Measurements from ENCODE around the gene KCNJ6. TPM values are rescaled to one million over a fixed set of nuclear protein-coding genes. Genes with fewer than 3 reads are reported as not detected.

The KCNJ6 gene
- total RNA-seq, 1 experiment from 2014 or later = not detected

DNA sequence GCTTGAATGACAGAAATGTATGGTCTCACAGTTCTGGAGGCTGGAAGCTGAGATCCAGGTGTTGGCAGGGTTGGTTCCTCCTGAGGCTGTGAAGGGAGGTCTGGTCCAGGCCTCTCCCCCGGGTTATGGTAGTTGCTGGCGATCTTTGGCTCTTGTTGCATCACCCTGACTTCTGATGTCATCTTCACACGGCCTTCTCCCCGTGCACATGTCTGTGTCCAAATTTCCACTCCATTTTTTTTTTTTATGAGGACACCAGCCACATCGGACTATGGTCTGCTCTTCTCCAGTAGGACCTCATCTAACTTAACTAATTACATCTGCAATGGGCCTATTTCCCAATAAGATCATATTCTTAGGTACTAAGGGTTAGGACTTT is 232.2 kb downstream of the KCNJ6 start:
- Histone ChIP-seq H3K4me3 (ENCODE audit: low read depth, low read length) (no peak overlapping the region), H3K9me3 (no peaks in the 10 kb centered on the region), H3K36me3 (ENCODE audit: control insufficient read depth, insufficient read depth, low read length) (no peaks in the 10 kb centered on the region), H3K4me1 (no peaks in the 10 kb centered on the region), H3K27me3 (replicated peaks; ENCODE audit: control insufficient read depth, insufficient read depth, low read length) (no peaks in the 10 kb centered on the region)
- Mint-ChIP-seq H3K36me3 (ENCODE audit: insufficient read depth, unreplicated experiment) (no peaks in the 10 kb centered on the region), H3K9me3 (ENCODE audit: unreplicated experiment) (no peaks in the 10 kb centered on the region), H3K27ac (ENCODE audit: unreplicated experiment) (no peak overlapping the region), H3K27me3 (ENCODE audit: insufficient read depth, unreplicated experiment) (no peaks in the 10 kb centered on the region), H3K4me1 (ENCODE audit: low read depth, unreplicated experiment) (peaks cover 7% of the 10 kb centered on the region), H3K4me3 (ENCODE audit: unreplicated experiment) (no peak overlapping the region)
- intact Hi-C loops (cut with micrococcal nuclease; ENCODE audit: unreplicated experiment) = no loop called here
- no TSS peak for BruUV-seq (replicated peaks)
- TF ChIP-seq, protein P1, sequence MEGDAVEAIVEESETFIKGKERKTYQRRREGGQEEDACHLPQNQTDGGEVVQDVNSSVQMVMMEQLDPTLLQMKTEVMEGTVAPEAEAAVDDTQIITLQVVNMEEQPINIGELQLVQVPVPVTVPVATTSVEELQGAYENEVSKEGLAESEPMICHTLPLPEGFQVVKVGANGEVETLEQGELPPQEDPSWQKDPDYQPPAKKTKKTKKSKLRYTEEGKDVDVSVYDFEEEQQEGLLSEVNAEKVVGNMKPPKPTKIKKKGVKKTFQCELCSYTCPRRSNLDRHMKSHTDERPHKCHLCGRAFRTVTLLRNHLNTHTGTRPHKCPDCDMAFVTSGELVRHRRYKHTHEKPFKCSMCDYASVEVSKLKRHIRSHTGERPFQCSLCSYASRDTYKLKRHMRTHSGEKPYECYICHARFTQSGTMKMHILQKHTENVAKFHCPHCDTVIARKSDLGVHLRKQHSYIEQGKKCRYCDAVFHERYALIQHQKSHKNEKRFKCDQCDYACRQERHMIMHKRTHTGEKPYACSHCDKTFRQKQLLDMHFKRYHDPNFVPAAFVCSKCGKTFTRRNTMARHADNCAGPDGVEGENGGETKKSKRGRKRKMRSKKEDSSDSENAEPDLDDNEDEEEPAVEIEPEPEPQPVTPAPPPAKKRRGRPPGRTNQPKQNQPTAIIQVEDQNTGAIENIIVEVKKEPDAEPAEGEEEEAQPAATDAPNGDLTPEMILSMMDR (IDR thresholded peaks at IDR 0.05; ENCODE audit: insufficient read depth in 1 of 2, low read depth in 1 of 2, low read length in 1 of 2, severe bottlenecking in 1 of 2, unreplicated experiment in 1 of 2) = no peak
- ChIA-PET CTCF (no interaction called here), POLR2A (no interaction called here)
- DNase-seq = no peak

DNA sequence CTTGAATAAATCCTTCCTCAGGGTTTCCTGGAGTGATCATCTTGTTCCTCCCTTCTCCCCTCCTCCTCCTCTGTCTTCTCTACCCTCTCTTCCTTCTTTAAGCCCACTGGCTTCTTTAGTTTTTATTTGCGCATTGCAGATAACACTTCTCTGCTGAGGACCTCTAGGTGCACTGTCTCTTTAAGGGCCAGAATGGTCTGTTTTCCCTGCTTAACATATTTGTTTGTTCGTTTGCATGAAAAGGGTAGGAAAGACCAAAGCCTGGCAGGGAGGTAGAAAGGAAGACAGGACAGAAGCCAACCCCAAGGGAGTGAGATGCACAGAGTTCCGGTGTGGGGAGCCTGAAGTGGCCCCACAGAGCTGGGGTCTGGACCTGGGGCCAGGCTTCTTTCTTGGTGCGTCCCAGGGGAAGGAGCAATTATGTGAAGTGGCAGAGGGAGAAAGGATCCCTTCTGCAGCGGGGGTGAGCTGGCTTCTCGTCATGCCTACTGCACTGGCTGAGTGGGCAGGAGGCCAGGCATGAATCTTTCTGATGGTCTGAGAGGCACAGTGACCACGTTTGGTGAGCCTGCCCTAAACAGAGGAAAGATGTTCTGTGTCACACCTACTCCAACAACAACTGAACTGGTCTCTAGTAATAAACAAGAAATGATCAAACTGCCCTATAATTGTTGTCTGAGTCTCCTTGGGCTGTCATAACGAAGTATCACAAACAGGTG is 232.7 kb downstream of the KCNJ6 start:
- no peaks in the 10 kb centered on the region for H3K4me1 ChIP-seq
- H3K9me3 Mint-ChIP-seq (ENCODE audit: unreplicated experiment) = no peaks in the 10 kb centered on the region
- BruUV-seq (replicated peaks) = no TSS peak
- DNase-seq = no peak
- no peaks in the 10 kb centered on the region for H3K36me3 ChIP-seq (ENCODE audit: control insufficient read depth, insufficient read depth, low read length)
- H3K27me3 Mint-ChIP-seq (ENCODE audit: insufficient read depth, unreplicated experiment) = no peaks in the 10 kb centered on the region
- H3K4me1 Mint-ChIP-seq (ENCODE audit: low read depth, unreplicated experiment) = peaks cover 7% of the 10 kb centered on the region
- no peaks in the 10 kb centered on the region for H3K36me3 Mint-ChIP-seq (ENCODE audit: insufficient read depth, unreplicated experiment)
- no peak overlapping the region for H3K4me3 Mint-ChIP-seq (ENCODE audit: unreplicated experiment)
- intact Hi-C loops (cut with micrococcal nuclease; ENCODE audit: unreplicated experiment) = no loop called here
- CTCF ChIA-PET = no interaction called here
- POLR2A ChIA-PET = no interaction called here
- H3K9me3 ChIP-seq = no peaks in the 10 kb centered on the region
- no peak overlapping the region for H3K27ac Mint-ChIP-seq (ENCODE audit: unreplicated experiment)
- TF ChIP-seq, protein P1 (IDR thresholded peaks at IDR 0.05; ENCODE audit: insufficient read depth in 1 of 2, low read depth in 1 of 2, low read length in 1 of 2, severe bottlenecking in 1 of 2, unreplicated experiment in 1 of 2) = no peak
- no peak overlapping the region for H3K4me3 ChIP-seq (ENCODE audit: low read depth, low read length)
- H3K27me3 ChIP-seq (replicated peaks; ENCODE audit: control insufficient read depth, insufficient read depth, low read length) = no peaks in the 10 kb centered on the region

DNA sequence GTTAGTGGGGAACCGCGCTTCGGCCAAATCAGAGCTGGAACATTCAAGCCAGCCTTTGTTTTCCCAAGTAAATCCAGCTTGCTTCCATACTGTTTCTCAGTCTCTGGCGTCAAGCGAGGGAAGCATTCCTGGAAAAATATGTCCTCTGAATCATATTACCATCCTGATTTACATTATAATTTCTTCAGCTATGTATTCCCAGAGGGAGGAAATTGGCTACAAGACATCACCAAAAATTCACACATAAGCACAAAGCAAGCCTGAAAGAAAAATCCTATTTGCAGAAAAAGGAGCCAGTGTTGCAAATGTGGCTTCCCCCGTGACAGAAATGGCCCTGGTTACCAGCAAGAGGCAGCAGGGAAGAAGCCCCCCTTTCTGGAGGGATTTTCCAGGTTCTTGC is 233.3 kb downstream of the KCNJ6 start:
- no peak overlapping the region for H3K4me3 Mint-ChIP-seq (ENCODE audit: unreplicated experiment)
- no peak for DNase-seq
- H3K4me3 ChIP-seq (ENCODE audit: low read depth, low read length) = no peak overlapping the region
- H3K36me3 Mint-ChIP-seq (ENCODE audit: insufficient read depth, unreplicated experiment) = no peaks in the 10 kb centered on the region
- ChIA-PET POLR2A (no interaction called here), CTCF (no interaction called here)
- intact Hi-C loops (cut with micrococcal nuclease; ENCODE audit: unreplicated experiment) = no loop called here
- H3K9me3 Mint-ChIP-seq (ENCODE audit: unreplicated experiment) = no peaks in the 10 kb centered on the region
- no TSS peak for BruUV-seq (replicated peaks)
- H3K27me3 ChIP-seq (replicated peaks; ENCODE audit: control insufficient read depth, insufficient read depth, low read length) = no peaks in the 10 kb centered on the region
- no peaks in the 10 kb centered on the region for H3K9me3 ChIP-seq
- no peaks in the 10 kb centered on the region for H3K27me3 Mint-ChIP-seq (ENCODE audit: insufficient read depth, unreplicated experiment)
- H3K4me1 ChIP-seq = no peaks in the 10 kb centered on the region
- H3K27ac Mint-ChIP-seq (ENCODE audit: unreplicated experiment) = no peak overlapping the region
- H3K4me1 Mint-ChIP-seq (ENCODE audit: low read depth, unreplicated experiment) = peaks cover 7% of the 10 kb centered on the region
- TF ChIP-seq, protein P1 (IDR thresholded peaks at IDR 0.05; ENCODE audit: insufficient read depth in 1 of 2, low read depth in 1 of 2, low read length in 1 of 2, severe bottlenecking in 1 of 2, unreplicated experiment in 1 of 2) = no peak
- H3K36me3 ChIP-seq (ENCODE audit: control insufficient read depth, insufficient read depth, low read length) = no peaks in the 10 kb centered on the region

All from Caco-2 (cell line).